Activated naive CD8-positive, alpha-beta T cell treated with anti-CD3 and anti-CD28 coated beads, Interleukin-2, amount 10 ng/mL, durations not matched to agents 7 days and 5 days (primary cell): ENCODE results near the gene SGK2. TPM values are rescaled to one million over a fixed set of nuclear protein-coding genes. Genes with fewer than 3 reads are reported as not detected.

Source experiments
- ATAC-seq: fragments of 150-1000 bp; cut with Tn5 transposase; one replicate; pipeline ENCODE4 v1.10.0; 2021; ENCODE audit warnings: low read depth, moderate library complexity
- POLR2A ChIA-PET: fragments of 350-600 bp; sonication (Branson Sonifier 250); formaldehyde crosslinking; loops from one replicate; lab custom pipeline; 2021; ENCODE audit warnings: antibody characterized with exemption; lab: Charles Lee
- DNase-seq: peaks from one replicate; pipeline ENCODE4 v3.0.0; 2021
- H3K27ac Mint-ChIP-seq: one replicate; pipeline ENCODE4 v1.8.0; 2022; ENCODE audit warnings: mild to moderate bottlenecking, mixed read lengths
- H3K27me3 Mint-ChIP-seq: one replicate; pipeline ENCODE4 v1.8.0; 2022; ENCODE audit warnings: mild to moderate bottlenecking, moderate library complexity, mixed read lengths
- H3K36me3 Mint-ChIP-seq: one replicate; pipeline ENCODE4 v1.8.0; 2021; ENCODE audit warnings: mild to moderate bottlenecking, mixed read lengths
- H3K4me1 Mint-ChIP-seq: one replicate; pipeline ENCODE4 v1.8.0; 2021; ENCODE audit warnings: mixed read lengths
- H3K4me3 Mint-ChIP-seq: one replicate; pipeline ENCODE4 v1.8.0; 2022; ENCODE audit warnings: mild to moderate bottlenecking, moderate library complexity, mixed read lengths
- H3K9me3 Mint-ChIP-seq: one replicate; pipeline ENCODE4 v1.8.0; 2021; ENCODE audit warnings: mixed read lengths
- total RNA-seq, 2 experiments: library from RNA; stranded (reverse); gene quantifications; one replicate each; pipeline ENCODE4 v1.2.3, GENCODE V29; 2021

Gene SGK2
- total RNA-seq, 2 experiments from 2014 or later = 0.48 to 0.53 TPM

DNA sequence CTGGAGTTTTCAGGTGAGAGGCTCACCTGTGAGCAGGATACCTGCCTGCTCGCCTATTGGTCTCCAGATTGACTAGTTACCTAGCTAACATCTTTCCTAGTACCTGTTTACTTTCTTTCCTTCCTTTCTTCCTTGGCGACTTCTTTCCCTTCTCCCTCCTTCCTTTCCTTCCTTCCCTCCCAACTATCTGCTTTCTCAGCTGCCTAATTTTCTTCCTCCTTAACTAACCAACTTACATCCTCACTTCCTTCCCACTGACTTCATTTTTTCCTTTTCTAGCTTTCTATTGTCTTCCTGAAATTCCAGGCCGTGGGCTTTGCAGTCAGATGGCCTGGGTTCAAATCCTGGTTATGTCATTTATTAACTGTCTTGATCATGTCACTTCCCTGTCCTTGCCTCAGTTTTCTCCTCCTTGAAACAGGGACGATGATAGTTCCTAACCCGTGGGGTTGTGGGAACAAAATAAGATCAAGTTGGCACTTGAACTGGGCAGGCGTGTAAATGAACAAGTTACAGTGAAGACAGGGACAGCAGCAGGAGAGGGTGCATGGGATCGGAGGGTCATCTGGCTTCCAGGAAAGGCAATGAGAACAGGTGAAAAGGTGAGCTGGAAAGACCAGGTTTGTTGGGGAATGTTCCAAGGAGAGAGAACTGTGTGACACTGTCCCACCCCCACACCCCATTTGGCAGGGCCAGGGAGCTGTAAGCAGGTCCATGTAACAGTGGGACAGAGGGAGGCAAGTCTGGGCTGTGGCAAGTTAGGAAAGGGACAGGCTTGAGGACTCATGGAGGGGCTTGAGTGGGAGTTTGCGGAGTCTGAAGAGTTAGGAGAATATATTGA is 540 bp downstream of the SGK2 start:
- no peak for DNase-seq
- H3K36me3 Mint-ChIP-seq = no peaks in the 10 kb centered on the region
- H3K9me3 Mint-ChIP-seq = no peaks in the 10 kb centered on the region
- peaks cover 2% of the 10 kb centered on the region for H3K4me1 Mint-ChIP-seq
- H3K4me3 Mint-ChIP-seq = no peak overlapping the region
- POLR2A ChIA-PET = no interaction called here
- H3K27ac Mint-ChIP-seq = no peak overlapping the region
- no peaks in the 10 kb centered on the region for H3K27me3 Mint-ChIP-seq
- no peak for ATAC-seq

GRCh38 chr20:43560974-43561373 is 2.1 kb downstream of the SGK2 start:
- H3K4me1 Mint-ChIP-seq = peaks cover 2% of the 10 kb centered on the region
- no peaks in the 10 kb centered on the region for H3K27me3 Mint-ChIP-seq
- ATAC-seq = no peak
- H3K36me3 Mint-ChIP-seq = no peaks in the 10 kb centered on the region
- DNase-seq = no peak
- POLR2A ChIA-PET = no interaction called here
- H3K9me3 Mint-ChIP-seq = no peaks in the 10 kb centered on the region
- H3K4me3 Mint-ChIP-seq = no peak overlapping the region
- no peak overlapping the region for H3K27ac Mint-ChIP-seq

GRCh38 chr20:43563429-43563828 is 4.6 kb downstream of the SGK2 start:
- DNase-seq (no peak), ATAC-seq (no peak)
- Mint-ChIP-seq H3K4me3 (no peak overlapping the region), H3K4me1 (no peaks in the 10 kb centered on the region), H3K27me3 (no peaks in the 10 kb centered on the region), H3K9me3 (no peaks in the 10 kb centered on the region), H3K27ac (no peak overlapping the region), H3K36me3 (no peaks in the 10 kb centered on the region)
- POLR2A ChIA-PET = no interaction called here

DNA sequence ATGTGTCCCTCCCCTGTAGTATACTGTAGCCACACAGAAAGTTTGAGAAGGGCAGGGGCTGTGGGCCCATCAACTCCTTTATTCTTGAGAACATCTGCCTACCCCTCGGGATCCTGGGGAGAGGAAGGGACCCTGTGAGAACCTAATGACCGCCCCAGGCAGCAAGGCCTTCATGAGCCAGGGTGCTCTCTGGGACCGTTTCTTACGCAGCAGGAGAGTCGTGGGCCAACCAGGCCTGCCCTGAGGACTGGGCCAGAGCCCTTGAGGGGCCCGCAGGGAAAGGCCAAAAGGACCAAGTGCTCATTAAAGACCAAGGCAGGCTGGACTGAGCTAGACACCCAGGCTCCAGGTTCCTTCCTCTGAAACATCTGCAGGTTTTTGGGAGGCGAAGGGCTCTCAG is 5.2 kb downstream of the SGK2 start:
- ATAC-seq = no peak
- Mint-ChIP-seq H3K27me3 (no peaks in the 10 kb centered on the region), H3K9me3 (no peaks in the 10 kb centered on the region), H3K27ac (no peak overlapping the region), H3K4me3 (no peak overlapping the region), H3K4me1 (no peaks in the 10 kb centered on the region), H3K36me3 (no peaks in the 10 kb centered on the region)
- no peak for DNase-seq
- POLR2A ChIA-PET = no interaction called here

- H3K36me3 Mint-ChIP-seq = no peaks in the 10 kb centered on the region
- POLR2A ChIA-PET = no interaction called here
- DNase-seq (no peak), ATAC-seq (no peak)
- no peak overlapping the region for H3K4me3 Mint-ChIP-seq
- no peaks in the 10 kb centered on the region for H3K27me3 Mint-ChIP-seq
- H3K4me1 Mint-ChIP-seq = no peaks in the 10 kb centered on the region
- no peaks in the 10 kb centered on the region for H3K9me3 Mint-ChIP-seq
- no peak overlapping the region for H3K27ac Mint-ChIP-seq
Measured at GRCh38 chr20:43564455-43564854, 5.6 kb downstream of the SGK2 start.

- no peaks in the 10 kb centered on the region for H3K27me3 Mint-ChIP-seq
- H3K9me3 Mint-ChIP-seq = no peaks in the 10 kb centered on the region
- ATAC-seq = no peak
- POLR2A ChIA-PET = no interaction called here
- H3K27ac Mint-ChIP-seq = no peak overlapping the region
- no peaks in the 10 kb centered on the region for H3K36me3 Mint-ChIP-seq
- DNase-seq = no peak
- H3K4me1 Mint-ChIP-seq = no peaks in the 10 kb centered on the region
- H3K4me3 Mint-ChIP-seq = no peak overlapping the region
Measured at GRCh38 chr20:43564993-43565757, 6.3 kb downstream of the SGK2 start.

GRCh38 chr20:43565758-43566104 is 6.9 kb downstream of the SGK2 start:
- Mint-ChIP-seq H3K27me3 (no peaks in the 10 kb centered on the region), H3K36me3 (no peaks in the 10 kb centered on the region), H3K4me1 (no peaks in the 10 kb centered on the region), H3K9me3 (no peaks in the 10 kb centered on the region), H3K27ac (no peak overlapping the region), H3K4me3 (no peak overlapping the region)
- no peak for DNase-seq
- POLR2A ChIA-PET = no interaction called here
- ATAC-seq = no peak

DNA sequence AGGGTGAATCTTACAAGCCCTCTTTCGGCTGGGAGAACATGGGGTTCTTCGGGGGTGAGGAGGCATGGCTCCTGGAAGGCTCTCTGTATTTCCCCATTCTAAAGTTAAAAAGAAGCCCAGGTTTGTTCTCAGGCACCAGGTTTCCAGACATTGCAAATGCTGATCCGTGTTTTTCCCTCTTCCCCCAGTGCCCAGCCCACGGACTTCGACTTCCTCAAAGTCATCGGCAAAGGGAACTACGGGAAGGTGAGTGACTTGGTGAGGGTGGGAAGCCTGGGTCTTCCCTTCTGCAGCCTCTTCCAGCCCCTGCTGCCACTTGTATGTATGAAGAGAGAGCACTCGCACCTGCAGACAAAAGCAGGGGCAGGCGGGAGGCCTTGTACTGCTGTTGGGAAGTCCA is 8.7 kb downstream of the SGK2 start:
- no peak for ATAC-seq
- Mint-ChIP-seq H3K27ac (no peak overlapping the region), H3K36me3 (no peaks in the 10 kb centered on the region), H3K9me3 (no peaks in the 10 kb centered on the region), H3K4me1 (no peaks in the 10 kb centered on the region), H3K4me3 (no peak overlapping the region), H3K27me3 (no peaks in the 10 kb centered on the region)
- POLR2A ChIA-PET = no interaction called here
- DNase-seq = no peak

GRCh38 chr20:43568706-43569105 is 9.9 kb downstream of the SGK2 start:
- no peaks in the 10 kb centered on the region for H3K36me3 Mint-ChIP-seq
- no peaks in the 10 kb centered on the region for H3K27me3 Mint-ChIP-seq
- POLR2A ChIA-PET = no interaction called here
- H3K4me3 Mint-ChIP-seq = no peak overlapping the region
- H3K27ac Mint-ChIP-seq = no peak overlapping the region
- H3K9me3 Mint-ChIP-seq = no peaks in the 10 kb centered on the region
- ATAC-seq = no peak
- no peak for DNase-seq
- H3K4me1 Mint-ChIP-seq = no peaks in the 10 kb centered on the region

DNA sequence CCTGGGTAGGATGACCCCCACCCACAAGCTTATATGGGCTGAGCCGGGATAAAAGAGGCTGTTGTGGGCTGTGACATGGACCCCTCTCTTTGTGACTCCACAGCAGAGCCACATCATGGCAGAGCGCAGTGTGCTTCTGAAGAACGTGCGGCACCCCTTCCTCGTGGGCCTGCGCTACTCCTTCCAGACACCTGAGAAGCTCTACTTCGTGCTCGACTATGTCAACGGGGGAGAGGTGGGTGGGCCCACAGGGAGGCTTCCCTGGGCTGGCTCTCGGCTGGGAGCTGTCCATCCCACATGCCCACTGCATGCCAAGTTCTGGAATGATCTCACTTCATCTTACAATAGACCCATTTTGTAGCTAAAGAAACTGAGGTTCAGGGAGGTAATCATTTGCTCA is 10.5 kb downstream of the SGK2 start:
- Mint-ChIP-seq H3K4me1 (no peaks in the 10 kb centered on the region), H3K4me3 (no peak overlapping the region), H3K36me3 (no peaks in the 10 kb centered on the region), H3K27ac (no peak overlapping the region), H3K27me3 (no peaks in the 10 kb centered on the region), H3K9me3 (no peaks in the 10 kb centered on the region)
- DNase-seq = no peak
- ATAC-seq = no peak
- POLR2A ChIA-PET = no interaction called here

DNA sequence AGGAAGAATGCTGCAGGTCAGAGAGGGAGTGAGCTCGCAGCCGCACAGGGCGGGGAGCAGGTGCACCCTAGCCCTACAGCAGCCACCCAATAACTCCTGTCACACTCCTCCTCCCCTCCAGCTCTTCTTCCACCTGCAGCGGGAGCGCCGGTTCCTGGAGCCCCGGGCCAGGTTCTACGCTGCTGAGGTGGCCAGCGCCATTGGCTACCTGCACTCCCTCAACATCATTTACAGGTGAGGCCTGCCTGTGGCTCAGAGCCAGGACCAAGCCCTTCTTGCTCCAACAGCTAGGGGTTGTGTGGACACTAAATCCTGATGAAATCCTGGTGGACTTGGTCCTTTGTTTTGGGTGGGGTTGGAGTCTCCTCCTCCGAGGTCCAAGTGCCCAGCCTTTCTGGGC is 11.7 kb downstream of the SGK2 start:
- Mint-ChIP-seq H3K9me3 (no peaks in the 10 kb centered on the region), H3K36me3 (no peaks in the 10 kb centered on the region), H3K4me3 (no peak overlapping the region), H3K27me3 (no peaks in the 10 kb centered on the region), H3K4me1 (no peaks in the 10 kb centered on the region), H3K27ac (no peak overlapping the region)
- POLR2A ChIA-PET = no interaction called here
- DNase-seq = no peak
- ATAC-seq = no peak

- Mint-ChIP-seq H3K4me1 (no peaks in the 10 kb centered on the region), H3K4me3 (no peak overlapping the region), H3K27me3 (no peaks in the 10 kb centered on the region), H3K27ac (no peak overlapping the region), H3K36me3 (no peaks in the 10 kb centered on the region), H3K9me3 (no peaks in the 10 kb centered on the region)
- POLR2A ChIA-PET = no interaction called here
- ATAC-seq (no peak), DNase-seq (no peak)
Measured at GRCh38 chr20:43571310-43571709, 12.5 kb downstream of the SGK2 start.

GRCh38 chr20:43571771-43572170 is 12.9 kb downstream of the SGK2 start:
- Mint-ChIP-seq H3K27ac (no peak overlapping the region), H3K9me3 (no peaks in the 10 kb centered on the region), H3K4me3 (no peak overlapping the region), H3K4me1 (no peaks in the 10 kb centered on the region), H3K36me3 (no peaks in the 10 kb centered on the region), H3K27me3 (no peaks in the 10 kb centered on the region)
- POLR2A ChIA-PET = interaction anchor here (0.7 kb wide), 1 partner anchor 152 kb away, joined by 3 read pairs; no protein-coding TSS in a partner anchor
- DNase-seq (no peak), ATAC-seq (no peak)

- H3K27me3 Mint-ChIP-seq = no peaks in the 10 kb centered on the region
- no peak overlapping the region for H3K27ac Mint-ChIP-seq
- ATAC-seq = no peak
- no peak overlapping the region for H3K4me3 Mint-ChIP-seq
- H3K4me1 Mint-ChIP-seq = no peaks in the 10 kb centered on the region
- no peaks in the 10 kb centered on the region for H3K36me3 Mint-ChIP-seq
- no peak for DNase-seq
- POLR2A ChIA-PET = no interaction called here
- H3K9me3 Mint-ChIP-seq = no peaks in the 10 kb centered on the region
Measured at GRCh38 chr20:43572891-43573290, 14.1 kb downstream of the SGK2 start.
